H1 (cell line): ENCODE results near the gene NBAS. TPM values are rescaled to one million over a fixed set of nuclear protein-coding genes. Genes with fewer than 3 reads are reported as not detected.

Source experiments
- CHD1 ChIP-seq: IDR thresholded peaks from 2 replicates; pipeline ENCODE4 v1.6.1; 2012; ENCODE audit warnings: low read depth, low read length, improper control_type of control experiment
- CTCF ChIP-seq, 3 experiments: IDR thresholded peaks; 1 replicate in 2 of 3; 2 replicates in 1 of 3; pipeline versions ENCODE4 v1.5.1 to v1.6.1; 2011; ENCODE audit warnings: low read length in 3 of 3, mild to moderate bottlenecking in 3 of 3, inconsistent platforms in 2 of 3, low read depth in 1 of 3, moderate library complexity in 1 of 3; ENCODE audit not compliant: insufficient read depth in 1 of 3; ENCODE audit errors: control extremely low read depth in 1 of 3
- GABPA ChIP-seq: IDR thresholded peaks from 2 replicates; pipeline ENCODE4 v1.6.1; 2011; ENCODE audit warnings: mild to moderate bottlenecking, low read length, moderate library complexity, borderline replicate concordance; ENCODE audit not compliant: insufficient read depth
- JUND ChIP-seq: IDR thresholded peaks from 2 replicates; pipeline ENCODE4 v1.6.1; 2011; ENCODE audit warnings: mild to moderate bottlenecking, improper control_type of control experiment, low read length
- KDM1A ChIP-seq: fragments of 200-600, 300-600 bp; sonication (generic); IDR thresholded peaks from 2 replicates; pipeline ENCODE4 v1.7.1; 2016; ENCODE audit warnings: mild to moderate bottlenecking, low read length, borderline replicate concordance
- SAP30 ChIP-seq: fragments of 300-600 bp; sonication (generic); IDR thresholded peaks from 2 replicates; pipeline ENCODE4 v1.7.1; 2012; ENCODE audit warnings: low read length, moderate library complexity, mild to moderate bottlenecking, inconsistent platforms; ENCODE audit not compliant: insufficient read depth, insufficient replicate concordance
- SP4 ChIP-seq: IDR thresholded peaks from 2 replicates; pipeline ENCODE4 v1.6.1; 2012; ENCODE audit warnings: low read length, inconsistent platforms
- polyA plus RNA-seq, 7 experiments: library from polyadenylated mRNA; depleted of rRNA in 3 of 7; stranded (reverse) in 5 of 7; unstranded in 2 of 7; fragments of >200 nt in 5 of 7; fragments of 200-250 nt in 2 of 7; gene quantifications; 1 replicate in 5 of 7; 2 replicates in 1 of 7; 4 replicates in 1 of 7; pipeline versions ENCODE4 v1.2.1 to v1.2.3, GENCODE V29; 2011 to 2013; ENCODE audit warnings: missing spikeins in 2 of 7, mixed read lengths in 2 of 7
- total RNA-seq: library from RNA; stranded (reverse); fragmentation: NEBNext Ultra II Directional; extraction: Animal tissue kit (Norgen Biotek cat#: 25700); gene quantifications from 2 replicates; pipeline ENCODE4 v1.2.1, GENCODE V29; 2021
- TF ChIP-seq, protein P1 (sequence below): fragments of 300-600 bp; sonication (generic); IDR thresholded peaks from 2 replicates; pipeline ENCODE4 v1.7.1; 2012; ENCODE audit warnings: low read length, moderate library complexity, mild to moderate bottlenecking, inconsistent platforms; ENCODE audit not compliant: insufficient replicate concordance

NBAS gene
- total and polyA plus RNA-seq, 2 of the 8 experiments (the other 6 are each of a cell fraction or from before 2014, with no cell fraction given): 19.6 to 34.8 TPM

DNA sequence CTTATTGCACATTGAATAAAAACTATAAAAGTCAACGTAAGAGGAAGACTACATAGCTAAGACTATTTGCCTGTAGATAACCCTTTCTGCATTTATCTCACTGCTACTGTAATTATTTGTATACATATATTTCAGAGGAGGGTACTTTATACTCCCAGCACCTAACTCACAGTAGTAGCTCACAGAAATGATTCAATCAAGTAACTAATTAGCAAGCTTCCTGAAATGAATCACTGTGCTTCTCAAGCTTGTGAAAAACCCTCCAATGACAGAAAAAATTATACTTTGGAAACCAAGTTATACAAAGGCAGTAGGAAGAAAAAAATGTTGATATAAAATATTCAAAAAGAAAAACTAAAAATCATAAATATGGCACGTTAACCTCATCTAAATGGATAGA, 124.9 kb downstream of the NBAS start (continued):
- no peak for TF ChIP-seq KDM1A
- no peak for TF ChIP-seq GABPA
- TF ChIP-seq SP4: no peak
- TF ChIP-seq JUND: no peak
- TF ChIP-seq SAP30: no peak
- TF ChIP-seq, protein P1, sequence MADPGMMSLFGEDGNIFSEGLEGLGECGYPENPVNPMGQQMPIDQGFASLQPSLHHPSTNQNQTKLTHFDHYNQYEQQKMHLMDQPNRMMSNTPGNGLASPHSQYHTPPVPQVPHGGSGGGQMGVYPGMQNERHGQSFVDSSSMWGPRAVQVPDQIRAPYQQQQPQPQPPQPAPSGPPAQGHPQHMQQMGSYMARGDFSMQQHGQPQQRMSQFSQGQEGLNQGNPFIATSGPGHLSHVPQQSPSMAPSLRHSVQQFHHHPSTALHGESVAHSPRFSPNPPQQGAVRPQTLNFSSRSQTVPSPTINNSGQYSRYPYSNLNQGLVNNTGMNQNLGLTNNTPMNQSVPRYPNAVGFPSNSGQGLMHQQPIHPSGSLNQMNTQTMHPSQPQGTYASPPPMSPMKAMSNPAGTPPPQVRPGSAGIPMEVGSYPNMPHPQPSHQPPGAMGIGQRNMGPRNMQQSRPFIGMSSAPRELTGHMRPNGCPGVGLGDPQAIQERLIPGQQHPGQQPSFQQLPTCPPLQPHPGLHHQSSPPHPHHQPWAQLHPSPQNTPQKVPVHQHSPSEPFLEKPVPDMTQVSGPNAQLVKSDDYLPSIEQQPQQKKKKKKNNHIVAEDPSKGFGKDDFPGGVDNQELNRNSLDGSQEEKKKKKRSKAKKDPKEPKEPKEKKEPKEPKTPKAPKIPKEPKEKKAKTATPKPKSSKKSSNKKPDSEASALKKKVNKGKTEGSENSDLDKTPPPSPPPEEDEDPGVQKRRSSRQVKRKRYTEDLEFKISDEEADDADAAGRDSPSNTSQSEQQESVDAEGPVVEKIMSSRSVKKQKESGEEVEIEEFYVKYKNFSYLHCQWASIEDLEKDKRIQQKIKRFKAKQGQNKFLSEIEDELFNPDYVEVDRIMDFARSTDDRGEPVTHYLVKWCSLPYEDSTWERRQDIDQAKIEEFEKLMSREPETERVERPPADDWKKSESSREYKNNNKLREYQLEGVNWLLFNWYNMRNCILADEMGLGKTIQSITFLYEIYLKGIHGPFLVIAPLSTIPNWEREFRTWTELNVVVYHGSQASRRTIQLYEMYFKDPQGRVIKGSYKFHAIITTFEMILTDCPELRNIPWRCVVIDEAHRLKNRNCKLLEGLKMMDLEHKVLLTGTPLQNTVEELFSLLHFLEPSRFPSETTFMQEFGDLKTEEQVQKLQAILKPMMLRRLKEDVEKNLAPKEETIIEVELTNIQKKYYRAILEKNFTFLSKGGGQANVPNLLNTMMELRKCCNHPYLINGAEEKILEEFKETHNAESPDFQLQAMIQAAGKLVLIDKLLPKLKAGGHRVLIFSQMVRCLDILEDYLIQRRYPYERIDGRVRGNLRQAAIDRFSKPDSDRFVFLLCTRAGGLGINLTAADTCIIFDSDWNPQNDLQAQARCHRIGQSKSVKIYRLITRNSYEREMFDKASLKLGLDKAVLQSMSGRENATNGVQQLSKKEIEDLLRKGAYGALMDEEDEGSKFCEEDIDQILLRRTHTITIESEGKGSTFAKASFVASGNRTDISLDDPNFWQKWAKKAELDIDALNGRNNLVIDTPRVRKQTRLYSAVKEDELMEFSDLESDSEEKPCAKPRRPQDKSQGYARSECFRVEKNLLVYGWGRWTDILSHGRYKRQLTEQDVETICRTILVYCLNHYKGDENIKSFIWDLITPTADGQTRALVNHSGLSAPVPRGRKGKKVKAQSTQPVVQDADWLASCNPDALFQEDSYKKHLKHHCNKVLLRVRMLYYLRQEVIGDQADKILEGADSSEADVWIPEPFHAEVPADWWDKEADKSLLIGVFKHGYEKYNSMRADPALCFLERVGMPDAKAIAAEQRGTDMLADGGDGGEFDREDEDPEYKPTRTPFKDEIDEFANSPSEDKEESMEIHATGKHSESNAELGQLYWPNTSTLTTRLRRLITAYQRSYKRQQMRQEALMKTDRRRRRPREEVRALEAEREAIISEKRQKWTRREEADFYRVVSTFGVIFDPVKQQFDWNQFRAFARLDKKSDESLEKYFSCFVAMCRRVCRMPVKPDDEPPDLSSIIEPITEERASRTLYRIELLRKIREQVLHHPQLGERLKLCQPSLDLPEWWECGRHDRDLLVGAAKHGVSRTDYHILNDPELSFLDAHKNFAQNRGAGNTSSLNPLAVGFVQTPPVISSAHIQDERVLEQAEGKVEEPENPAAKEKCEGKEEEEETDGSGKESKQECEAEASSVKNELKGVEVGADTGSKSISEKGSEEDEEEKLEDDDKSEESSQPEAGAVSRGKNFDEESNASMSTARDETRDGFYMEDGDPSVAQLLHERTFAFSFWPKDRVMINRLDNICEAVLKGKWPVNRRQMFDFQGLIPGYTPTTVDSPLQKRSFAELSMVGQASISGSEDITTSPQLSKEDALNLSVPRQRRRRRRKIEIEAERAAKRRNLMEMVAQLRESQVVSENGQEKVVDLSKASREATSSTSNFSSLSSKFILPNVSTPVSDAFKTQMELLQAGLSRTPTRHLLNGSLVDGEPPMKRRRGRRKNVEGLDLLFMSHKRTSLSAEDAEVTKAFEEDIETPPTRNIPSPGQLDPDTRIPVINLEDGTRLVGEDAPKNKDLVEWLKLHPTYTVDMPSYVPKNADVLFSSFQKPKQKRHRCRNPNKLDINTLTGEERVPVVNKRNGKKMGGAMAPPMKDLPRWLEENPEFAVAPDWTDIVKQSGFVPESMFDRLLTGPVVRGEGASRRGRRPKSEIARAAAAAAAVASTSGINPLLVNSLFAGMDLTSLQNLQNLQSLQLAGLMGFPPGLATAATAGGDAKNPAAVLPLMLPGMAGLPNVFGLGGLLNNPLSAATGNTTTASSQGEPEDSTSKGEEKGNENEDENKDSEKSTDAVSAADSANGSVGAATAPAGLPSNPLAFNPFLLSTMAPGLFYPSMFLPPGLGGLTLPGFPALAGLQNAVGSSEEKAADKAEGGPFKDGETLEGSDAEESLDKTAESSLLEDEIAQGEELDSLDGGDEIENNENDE: no peak
- no peak for TF ChIP-seq CHD1
- TF ChIP-seq CTCF (IDR thresholded peaks at IDR 0.05; ENCODE audit: control extremely low read depth in 1 of 3, insufficient read depth in 1 of 3, low read depth in 1 of 3, low read length in 3 of 3): no peak
- TF ChIP-seq, all 59 proteins: peak for 0
